GM19328 (cell line): ENCODE results near the gene BTG3.

Experiments
- ATAC-seq: cut with Tn5 transposase; IDR thresholded peaks from one replicate; pipeline ENCODE4 v1.9.1; 2021; ENCODE audit warnings: mild to moderate bottlenecking, moderate library complexity; ENCODE audit not compliant: unreplicated experiment

BTG3 gene

DNA sequence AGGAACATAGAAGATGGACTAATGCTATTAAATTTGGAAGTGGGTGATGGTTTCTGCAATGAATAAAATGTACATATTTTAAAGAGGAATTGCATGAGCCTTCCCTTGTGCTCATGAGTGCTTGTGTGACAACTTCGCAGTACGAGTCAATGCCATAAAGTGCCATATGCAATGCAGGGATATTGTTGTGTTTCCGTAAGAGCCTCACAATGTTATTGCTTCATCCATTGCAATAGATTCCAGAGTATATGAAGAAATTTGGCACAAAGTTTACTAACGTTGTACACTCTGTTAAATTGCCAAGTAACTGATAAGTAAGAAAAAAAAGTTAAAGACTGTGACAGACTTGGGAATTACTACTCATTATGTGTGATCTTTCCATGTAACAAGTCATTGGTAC lies 22.3 kb downstream of the BTG3 start:
- ATAC-seq, result no peak

DNA sequence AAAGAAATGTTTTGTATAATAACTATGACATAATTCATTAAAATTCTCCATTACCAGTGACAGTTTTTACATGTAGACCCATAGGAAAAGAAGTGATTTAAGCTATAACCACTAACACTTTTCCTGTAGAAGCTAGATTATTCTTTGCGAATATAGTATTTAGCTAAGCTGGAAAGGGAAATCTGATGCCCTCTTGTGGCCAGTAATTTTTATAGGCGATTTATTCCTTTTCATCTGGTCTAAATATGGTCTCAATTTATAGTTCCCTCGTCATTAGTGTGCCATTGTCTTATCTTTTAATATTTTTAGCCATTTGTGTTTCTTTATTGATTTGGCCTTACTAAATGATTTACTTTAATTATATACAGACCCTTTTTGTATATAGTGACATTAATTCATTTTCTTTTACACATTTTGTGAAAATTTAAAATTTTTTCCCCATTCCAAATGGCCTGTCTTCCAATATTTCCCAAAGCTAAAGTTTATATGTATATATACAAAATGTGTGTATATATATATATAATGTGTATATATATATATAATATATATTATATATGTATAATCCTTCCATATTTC lies 26.7 kb downstream of the BTG3 start:
- no peak for ATAC-seq

DNA sequence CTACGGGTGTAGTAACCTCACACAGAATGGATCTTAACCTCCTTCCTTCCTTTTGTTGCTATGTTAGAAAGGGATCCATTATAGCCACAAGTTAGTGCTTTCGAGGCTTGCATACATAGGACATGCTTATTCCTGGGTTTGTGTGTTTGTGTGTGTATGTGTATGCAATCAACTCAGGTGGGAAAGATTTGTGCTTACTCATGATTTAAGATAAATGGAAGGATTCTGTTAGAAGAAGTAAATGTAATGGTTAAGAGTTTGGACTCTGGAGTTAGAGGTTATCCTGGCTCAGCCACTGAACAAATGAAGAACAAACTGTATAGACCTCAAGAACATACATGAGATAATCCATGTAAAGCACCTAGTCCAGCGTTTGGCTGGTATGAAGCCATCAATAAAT lies 28.8 kb downstream of the BTG3 start:
- no peak for ATAC-seq

DNA sequence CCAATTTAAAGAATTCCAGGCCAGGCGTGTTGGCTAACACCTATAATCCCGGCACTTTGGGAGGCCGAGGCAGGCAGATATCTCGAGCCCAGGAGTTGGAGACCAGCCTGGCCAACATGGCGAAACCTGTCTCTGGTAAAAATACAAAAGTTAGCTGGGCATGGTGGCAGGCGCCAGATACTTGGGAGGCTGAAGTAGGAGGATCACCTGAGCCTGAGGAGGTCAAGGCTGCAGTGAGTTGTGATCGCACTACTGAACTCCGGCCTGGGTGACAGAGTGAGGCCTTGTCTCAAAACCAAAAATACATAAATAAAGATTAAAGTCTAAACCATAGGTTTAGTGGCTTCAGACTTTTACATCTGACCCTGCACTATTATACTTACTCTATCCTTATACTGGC lies 32.4 kb downstream of the BTG3 start:
- no peak for ATAC-seq

DNA sequence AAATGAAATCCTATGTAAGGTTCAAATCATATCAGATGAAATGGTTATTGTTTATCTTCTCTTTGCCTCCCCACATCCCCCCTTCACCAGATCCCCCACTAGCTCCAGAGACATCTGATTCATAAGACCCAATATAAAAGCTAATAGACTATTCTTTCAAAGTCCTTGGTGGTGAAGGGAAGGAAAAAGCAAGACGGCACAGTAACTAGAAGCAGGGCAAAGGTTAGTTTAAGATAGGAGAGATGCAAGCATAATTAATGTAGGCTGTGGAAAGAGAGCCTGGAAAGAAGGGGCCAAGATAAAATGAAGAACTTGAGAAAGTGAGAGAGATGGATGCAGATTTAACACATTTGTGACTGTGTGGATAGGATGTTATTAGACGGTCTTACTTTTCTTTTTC lies 33.8 kb downstream of the BTG3 start:
- no peak for ATAC-seq

DNA sequence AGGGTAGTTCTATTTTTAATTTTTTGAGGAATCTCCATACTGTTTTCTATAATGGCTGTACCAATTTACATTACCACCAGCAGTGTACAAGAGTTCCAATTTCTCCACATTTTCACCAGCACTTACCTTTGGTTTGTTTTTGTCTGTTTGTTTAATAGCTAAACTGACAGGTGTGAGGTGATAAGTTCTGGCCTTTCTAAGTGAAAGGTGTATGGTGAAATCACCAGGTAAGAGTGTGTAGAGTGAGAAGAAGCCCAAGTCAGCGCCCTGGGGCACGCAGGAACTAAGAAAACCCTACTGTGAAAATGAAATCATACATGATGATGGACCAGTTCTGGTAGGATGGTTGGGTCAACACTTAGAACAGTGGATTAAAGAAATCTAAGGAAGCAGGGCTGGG lies 34.5 kb downstream of the BTG3 start:
- ATAC-seq, result no peak

DNA sequence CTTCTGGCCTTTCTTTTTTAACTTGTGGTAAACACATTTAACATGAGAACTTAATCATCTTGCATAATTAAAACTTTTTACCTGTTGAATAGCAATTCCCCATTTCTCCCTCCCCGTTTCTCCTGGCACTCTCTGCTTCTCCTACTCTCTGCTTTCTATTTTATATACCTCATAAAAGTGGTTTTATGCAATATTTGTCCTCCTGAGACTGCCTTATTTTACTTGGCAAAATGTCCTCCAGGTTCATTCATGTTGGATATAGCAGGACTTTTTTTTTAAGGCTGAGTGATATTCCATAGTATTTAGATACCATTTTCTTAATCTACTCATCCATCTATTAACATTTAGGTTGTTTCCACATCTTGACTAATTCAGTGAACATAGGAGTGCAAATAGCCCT lies 35.0 kb downstream of the BTG3 start:
- ATAC-seq, result no peak

DNA sequence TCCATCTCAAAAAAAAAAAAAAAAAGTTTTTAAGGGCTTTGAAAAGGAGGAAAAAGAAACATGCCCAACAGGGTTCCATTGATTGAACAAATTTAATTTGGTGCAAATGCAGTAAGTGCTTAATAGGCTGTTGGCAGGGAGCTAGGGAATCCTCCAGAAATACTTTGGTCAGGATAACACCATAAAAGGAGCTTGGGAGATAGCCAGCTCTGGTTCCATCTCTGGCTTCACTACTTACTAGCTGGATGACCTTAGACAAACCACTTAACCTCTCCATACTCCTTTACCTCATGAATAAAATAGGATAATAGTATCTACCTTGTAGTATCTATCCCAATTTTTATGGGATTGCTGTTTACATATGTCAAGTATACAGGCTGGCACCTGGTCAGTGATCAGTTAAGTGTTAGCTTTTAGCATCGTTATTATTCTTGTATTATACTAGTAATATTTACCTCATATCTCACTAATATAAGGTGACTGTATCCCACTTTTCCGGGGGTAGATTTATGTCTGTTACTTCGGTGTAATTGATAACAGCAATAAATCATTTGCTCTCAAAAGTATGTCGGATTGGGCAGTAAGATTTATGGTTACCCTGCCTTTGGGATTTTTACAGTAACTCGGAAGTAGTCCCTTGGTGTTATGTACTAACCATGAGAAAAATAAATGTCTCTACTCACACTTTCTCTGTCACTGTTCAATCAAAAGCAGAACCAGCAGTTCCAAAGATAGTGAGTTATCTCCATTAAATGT lies 36.4 kb downstream of the BTG3 start:
- ATAC-seq, result no peak

DNA sequence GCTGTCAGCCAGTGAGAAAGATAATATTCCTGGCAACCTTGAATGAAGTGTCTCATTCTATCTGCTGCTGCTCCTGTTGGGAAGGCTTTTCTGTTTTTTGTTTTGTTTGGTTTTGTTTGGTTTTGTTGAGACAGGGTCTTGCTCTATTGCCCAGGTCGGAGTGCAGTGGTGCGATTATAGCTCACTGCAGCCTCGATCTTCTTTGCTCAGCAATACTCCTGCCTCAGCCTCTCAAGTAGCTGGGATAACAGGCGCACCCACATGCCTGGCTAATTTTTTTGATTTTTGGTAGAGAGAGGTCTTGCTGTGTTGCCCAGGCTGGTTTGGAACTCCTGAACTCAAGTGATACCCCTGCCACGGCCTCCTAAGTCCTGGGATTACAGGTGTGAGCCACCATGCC lies 37.6 kb downstream of the BTG3 start:
- ATAC-seq, result no peak

DNA sequence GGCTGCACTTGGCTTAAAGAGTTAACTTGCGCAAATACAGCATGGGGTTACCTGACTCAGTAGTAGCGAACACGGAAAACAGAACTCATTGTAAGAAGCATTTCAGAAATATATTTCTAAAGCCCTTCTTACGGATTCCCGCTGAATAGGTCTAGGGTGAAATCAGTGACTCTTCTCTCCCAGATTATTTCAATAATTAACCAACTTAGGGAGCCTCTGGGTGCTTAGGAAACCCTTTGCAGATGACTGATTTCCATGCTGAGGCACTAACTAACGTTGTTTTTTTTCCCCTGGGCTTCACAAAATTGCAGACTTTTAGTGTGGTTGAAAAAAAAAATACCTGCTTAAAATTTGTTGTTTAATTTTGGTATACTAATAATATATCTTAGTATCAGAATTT lies 40.3 kb downstream of the BTG3 start:
- ATAC-seq, result no peak

DNA sequence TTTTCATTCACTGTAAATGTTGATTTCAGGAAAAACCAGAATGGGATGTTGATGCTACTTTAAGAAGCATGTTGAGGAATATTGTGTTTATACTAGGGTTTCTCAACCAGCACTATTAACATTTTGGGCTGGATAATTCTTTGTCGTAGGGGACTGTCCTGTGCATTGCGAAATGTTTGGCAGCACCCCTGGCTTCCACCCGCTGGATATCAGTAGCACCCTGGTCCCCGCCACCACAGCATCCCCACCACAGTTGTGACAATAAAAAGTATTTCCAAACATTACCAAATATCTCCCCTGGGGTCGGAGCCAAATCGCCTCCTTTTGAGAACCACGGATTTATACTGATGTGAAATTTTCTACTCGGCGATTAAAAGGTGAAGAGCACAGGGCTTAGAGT lies 41.9 kb downstream of the BTG3 start:
- no peak for ATAC-seq

DNA sequence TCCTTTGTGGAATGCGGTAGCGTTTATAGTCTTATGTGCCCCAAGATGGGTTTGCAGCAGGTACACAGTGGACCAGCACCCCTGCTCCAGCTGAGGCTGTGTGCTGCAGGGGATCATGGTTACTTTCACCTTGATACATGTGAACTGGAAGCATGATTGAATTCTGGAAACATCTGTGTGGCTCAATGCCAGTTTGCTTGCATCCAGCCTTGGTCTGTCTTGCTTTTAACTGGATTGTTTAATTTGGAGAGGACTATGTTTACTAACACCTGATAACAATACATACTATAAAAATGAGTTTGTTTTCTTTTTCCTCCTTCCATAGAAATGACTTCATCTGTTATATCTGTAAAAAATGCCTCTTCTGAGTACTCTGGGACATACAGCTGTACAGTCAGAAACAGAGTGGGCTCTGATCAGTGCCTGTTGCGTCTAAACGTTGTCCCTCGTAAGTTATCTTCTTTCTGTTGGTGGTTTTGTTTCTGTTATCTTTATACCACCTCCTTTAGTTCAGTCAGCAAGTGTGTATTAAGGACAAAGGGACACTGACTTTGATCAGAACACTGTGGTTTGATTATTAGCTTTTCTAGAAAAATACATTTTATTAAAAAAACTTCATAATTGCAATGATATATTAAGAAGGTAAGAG lies 52.2 kb downstream of the BTG3 start:
- no peak for ATAC-seq

DNA sequence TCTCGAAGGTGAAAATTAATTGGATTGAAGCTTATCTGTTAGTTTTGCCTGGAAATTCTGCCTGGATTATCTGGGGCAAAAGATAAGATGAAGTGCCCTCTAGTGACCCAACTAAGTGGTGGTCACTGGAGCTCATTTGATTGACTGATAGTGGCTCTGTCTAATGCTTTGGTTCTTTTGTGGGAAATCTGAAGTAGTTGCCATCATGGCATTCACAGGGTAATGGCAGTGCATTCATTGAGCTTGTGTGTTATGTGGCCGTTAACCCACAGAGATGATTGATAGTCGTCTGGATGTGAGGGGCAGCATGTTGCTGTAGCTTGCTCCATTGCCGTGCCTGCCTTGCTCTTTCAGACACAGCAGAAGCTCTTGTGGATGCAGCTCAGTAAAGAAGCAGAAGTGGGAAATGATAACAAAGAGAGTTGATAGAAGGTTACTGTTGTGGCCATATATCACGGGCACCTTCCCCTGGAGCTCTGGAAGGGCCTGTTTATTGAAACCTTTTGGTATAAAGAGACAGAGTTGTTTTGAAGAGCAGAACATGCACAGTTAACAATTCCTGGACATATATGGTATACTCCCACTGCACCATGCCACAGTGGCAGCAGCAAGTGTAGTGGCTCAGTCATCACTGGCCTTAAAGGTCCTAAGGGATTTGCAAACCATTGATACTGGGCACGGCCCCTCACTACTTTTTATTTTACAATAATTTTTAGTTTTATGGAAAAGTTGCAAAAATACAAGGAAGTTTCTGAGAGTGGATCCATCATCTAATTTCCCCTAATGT lies 57.8 kb downstream of the BTG3 start:
- no peak for ATAC-seq

DNA sequence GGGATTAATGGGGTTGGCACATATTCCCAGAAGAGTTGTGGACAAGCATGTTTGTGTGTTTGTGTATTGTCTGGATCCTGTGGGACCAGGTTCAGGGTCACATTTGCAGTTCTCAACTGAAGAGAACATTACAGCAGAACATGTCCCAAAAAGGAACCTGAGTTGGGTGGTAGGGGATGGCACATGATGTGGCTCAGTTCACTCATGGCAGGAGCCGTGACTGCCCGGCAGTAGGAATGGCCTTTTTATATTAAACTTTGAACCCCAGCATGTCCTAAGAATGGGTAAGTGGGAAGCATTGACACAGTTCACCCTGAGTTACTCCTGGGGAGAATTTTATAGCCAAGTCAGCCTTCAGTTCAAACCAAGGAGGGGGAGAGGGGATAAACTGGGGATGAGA lies 58.6 kb downstream of the BTG3 start:
- ATAC-seq, result no peak

DNA sequence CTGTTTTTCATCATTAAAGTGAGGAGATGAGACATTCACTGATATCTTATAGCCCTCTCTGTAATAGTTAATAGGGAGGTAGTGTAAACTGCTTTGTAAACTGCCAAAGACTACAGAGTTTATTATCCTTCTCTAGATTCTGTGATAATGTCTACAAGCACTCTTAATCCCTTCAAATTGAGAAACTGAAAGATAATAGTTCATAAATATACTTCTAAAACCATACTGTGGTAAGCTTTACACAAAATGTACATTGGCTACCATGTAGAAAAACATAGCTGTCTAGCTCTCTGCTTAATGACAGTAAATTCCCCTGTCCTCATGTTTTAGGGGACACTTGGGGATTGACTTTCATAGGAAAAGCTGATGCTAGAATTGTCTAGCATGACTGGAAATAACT lies 60.3 kb downstream of the BTG3 start:
- ATAC-seq, result no peak

DNA sequence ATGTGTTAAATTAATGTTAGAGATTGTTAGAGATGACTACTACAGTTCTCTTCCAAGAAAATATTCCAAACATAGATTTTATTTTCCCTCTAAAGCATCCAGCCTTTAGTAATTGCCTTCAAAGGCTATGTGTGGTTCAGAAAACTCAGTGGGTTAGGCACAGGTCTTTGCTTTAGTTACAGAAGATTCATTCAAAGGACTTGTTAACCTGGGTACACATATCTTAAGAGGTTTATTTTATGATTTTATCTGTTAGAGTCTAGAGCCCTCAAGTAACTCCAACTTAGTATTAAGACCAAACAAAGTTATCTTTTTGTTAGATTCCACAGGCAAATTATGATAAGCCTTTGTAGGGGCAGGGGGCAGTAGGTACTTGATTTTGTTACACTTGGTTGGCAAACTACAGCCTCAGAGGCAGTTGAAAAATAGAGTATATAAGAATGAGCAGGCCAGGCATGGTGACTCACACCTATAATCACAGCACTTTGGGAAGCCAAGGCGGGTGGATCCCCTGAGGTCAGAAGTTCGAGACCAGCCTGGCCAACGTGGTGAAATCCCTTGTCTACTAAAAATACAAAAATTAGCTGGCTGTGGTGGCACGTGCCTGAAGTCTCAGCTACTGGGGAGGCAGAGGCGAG lies 61.9 kb downstream of the BTG3 start:
- ATAC-seq, result no peak

DNA sequence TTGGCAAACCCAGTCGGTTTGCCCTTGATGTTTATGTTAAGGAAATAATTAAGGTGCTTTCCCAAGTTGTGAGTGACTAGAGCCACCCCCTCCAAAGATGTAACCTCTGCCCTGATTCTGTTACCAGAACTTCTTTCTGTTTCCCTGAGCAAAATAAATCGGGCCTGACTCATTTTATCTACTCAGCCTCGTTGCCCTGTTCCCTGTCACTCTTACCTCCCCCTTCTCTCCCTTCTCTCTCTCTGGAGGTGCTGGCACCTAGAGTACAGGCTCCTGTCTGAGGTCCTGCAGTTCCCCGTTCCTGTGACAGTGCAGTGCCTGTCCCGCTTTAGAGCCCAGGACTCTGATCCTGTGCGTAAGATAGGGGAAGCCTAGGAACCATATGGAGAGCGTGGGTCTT lies 64.4 kb downstream of the BTG3 start:
- no peak for ATAC-seq

DNA sequence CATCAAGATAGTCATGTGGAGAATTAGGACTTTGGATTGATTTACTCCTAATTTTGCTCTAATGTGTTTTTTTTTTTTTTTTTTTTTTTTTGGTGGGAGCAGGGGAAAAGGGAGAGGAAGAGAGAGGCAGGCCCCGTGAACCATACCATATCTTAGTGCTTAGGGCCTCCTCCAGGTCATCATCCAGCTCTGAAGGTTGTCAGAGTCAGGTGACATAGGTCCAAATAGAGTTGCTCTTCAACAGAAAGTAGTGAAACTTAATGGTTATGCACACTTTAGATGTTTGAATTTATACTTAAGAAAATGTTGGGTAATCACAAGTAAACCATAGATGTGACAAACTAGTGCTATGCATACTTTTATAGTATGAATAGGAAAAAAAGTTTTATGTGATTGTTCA lies 67.7 kb downstream of the BTG3 start:
- ATAC-seq, result no peak
